Fibroblast of lung (primary cell): Measurements from ENCODE around the gene SMAD5.

Experiments used
- EZH2 ChIP-seq: IDR thresholded peaks from 2 replicates; pipeline ENCODE4 v1.5.1; 2012; ENCODE audit warnings: low read length, control low read depth, mild to moderate bottlenecking; ENCODE audit errors: missing control alignments
- TF ChIP-seq, protein P1 (sequence below), 2 donors: IDR thresholded peaks in 1 of 2; conservative IDR thresholded peaks in 1 of 2; 1 replicate in 1 of 2; 2 replicates in 1 of 2; pipeline ENCODE4 v1.5.1; 2011 to 2012; ENCODE audit warnings: low read length in 2 of 2, control low read depth in 1 of 2, inconsistent platforms in 1 of 2, low read depth in 1 of 2, mild to moderate bottlenecking in 1 of 2

DNA sequence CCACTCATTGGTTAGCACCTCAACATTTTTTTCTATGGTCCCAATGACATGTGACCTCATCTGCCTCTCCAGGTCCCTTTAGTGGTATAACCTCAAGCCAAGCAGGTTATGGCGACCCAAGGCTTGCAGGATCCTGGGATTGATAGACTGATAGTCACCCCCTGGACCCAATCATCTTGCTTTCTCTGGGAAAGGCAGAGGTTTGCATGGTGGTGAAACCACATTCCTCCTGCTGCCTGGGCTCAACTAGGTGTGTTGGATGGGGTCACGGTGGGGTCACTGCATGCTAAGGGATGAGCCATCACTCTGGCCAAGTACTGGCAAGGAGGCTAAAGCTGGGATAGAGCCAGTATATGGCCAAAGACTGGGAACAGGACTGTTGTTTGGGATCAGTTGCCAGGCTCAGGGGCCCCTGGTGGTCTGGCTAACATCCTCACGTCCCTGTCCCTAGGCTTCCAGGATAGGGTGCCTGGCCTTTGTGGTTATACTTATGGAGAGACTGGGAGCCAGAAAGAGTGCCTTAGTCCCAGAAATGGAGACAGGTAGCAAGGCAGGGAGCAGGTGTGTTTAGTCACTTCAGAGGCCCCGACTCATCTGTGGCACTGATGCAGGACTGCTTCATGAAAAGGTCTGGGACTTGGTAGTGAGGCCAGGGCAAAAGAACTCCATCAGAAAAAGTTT lies 65.0 kb downstream of the SMAD5 start:
- TF ChIP-seq, protein P1, sequence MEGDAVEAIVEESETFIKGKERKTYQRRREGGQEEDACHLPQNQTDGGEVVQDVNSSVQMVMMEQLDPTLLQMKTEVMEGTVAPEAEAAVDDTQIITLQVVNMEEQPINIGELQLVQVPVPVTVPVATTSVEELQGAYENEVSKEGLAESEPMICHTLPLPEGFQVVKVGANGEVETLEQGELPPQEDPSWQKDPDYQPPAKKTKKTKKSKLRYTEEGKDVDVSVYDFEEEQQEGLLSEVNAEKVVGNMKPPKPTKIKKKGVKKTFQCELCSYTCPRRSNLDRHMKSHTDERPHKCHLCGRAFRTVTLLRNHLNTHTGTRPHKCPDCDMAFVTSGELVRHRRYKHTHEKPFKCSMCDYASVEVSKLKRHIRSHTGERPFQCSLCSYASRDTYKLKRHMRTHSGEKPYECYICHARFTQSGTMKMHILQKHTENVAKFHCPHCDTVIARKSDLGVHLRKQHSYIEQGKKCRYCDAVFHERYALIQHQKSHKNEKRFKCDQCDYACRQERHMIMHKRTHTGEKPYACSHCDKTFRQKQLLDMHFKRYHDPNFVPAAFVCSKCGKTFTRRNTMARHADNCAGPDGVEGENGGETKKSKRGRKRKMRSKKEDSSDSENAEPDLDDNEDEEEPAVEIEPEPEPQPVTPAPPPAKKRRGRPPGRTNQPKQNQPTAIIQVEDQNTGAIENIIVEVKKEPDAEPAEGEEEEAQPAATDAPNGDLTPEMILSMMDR (conservative IDR thresholded peaks at IDR 0.05 in 1 of 2, IDR thresholded peaks at IDR 0.05 in 1 of 2; ENCODE audit: low read depth in 1 of 2, low read length in 2 of 2): no peak
- no peak for TF ChIP-seq EZH2
